IMR-90 (cell line): Measurements from ENCODE around the gene RUNX2.

Experiments
- CEBPB ChIP-seq: IDR thresholded peaks from 2 replicates; pipeline ENCODE4 v1.6.1; 2012; ENCODE audit warnings: low read depth, low read length, improper control_type of control experiment
- CTCF ChIP-seq: conservative IDR thresholded peaks from 2 replicates; pipeline ENCODE4 v1.5.1; 2012; ENCODE audit warnings: mild to moderate bottlenecking, low read depth, low read length, improper control_type of control experiment
- ELK1 ChIP-seq: fragments of 150-350 bp; IDR thresholded peaks from 2 replicates; pipeline ENCODE4 v1.6.1; 2016; ENCODE audit warnings: low read depth, mild to moderate bottlenecking, low read length, moderate library complexity, borderline replicate concordance
- FOS ChIP-seq: fragments of 150-350 bp; IDR thresholded peaks from 2 replicates; pipeline ENCODE4 v1.6.1; 2016; ENCODE audit warnings: low read depth, low read length
- MAZ ChIP-seq: IDR thresholded peaks from 2 replicates; pipeline ENCODE4 v1.6.1; 2012; ENCODE audit warnings: low read depth, mild to moderate bottlenecking, low read length, improper control_type of control experiment, moderate library complexity, borderline replicate concordance
- MXI1 ChIP-seq: IDR thresholded peaks from 2 replicates; pipeline ENCODE4 v1.6.1; 2012; ENCODE audit warnings: low read depth, mild to moderate bottlenecking, low read length, moderate library complexity, borderline replicate concordance
- RAD21 ChIP-seq: IDR thresholded peaks from 2 replicates; pipeline ENCODE4 v1.6.1; 2012; ENCODE audit warnings: low read length, improper control_type of control experiment
- RCOR1 ChIP-seq: IDR thresholded peaks from 2 replicates; pipeline ENCODE4 v1.6.1; 2012; ENCODE audit warnings: mild to moderate bottlenecking, low read length, improper control_type of control experiment; ENCODE audit not compliant: insufficient replicate concordance
- RFX5 ChIP-seq: IDR thresholded peaks from 2 replicates; pipeline ENCODE4 v1.8.0; 2012; ENCODE audit warnings: low read depth, mild to moderate bottlenecking, low read length, moderate library complexity
- USF2 ChIP-seq: fragments of 150-350 bp; IDR thresholded peaks from 2 replicates; pipeline ENCODE4 v1.6.1; 2017; ENCODE audit warnings: mild to moderate bottlenecking, antibody characterized with exemption, low read length, low read depth

- TF ChIP-seq CTCF (no peak), MAZ (no peak), USF2 (no peak), MXI1 (no peak), FOS (no peak), CEBPB (no peak), RAD21 (no peak), RCOR1 (no peak), ELK1 (no peak), RFX5 (no peak)
Measured at GRCh38 chr6:45297320-45297719, 30.8 kb upstream of the RUNX2 start.
